Nephron (organoid): ENCODE data around the gene ANTXR2.

Experiments used
- H3K27ac Mint-ChIP-seq, 3 experiments: 2 replicates each; pipeline ENCODE4 v1.8.0; 2020; ENCODE audit warnings: mixed read lengths in 3 of 3, mild to moderate bottlenecking in 2 of 3, moderate library complexity in 1 of 3
- H3K27me3 Mint-ChIP-seq: 2 replicates; pipeline ENCODE4 v1.8.0; 2021; ENCODE audit warnings: low read depth, mild to moderate bottlenecking, moderate library complexity, mixed read lengths
- H3K36me3 Mint-ChIP-seq: 2 replicates; pipeline ENCODE4 v1.8.0; 2020; ENCODE audit warnings: low read depth, mixed read lengths
- H3K4me1 Mint-ChIP-seq: 2 replicates; pipeline ENCODE4 v1.8.0; 2020; ENCODE audit warnings: mixed read lengths
- H3K4me3 Mint-ChIP-seq, 3 experiments: 2 replicates each; pipeline ENCODE4 v1.8.0; 2020; ENCODE audit warnings: mild to moderate bottlenecking in 3 of 3, mixed read lengths in 3 of 3, moderate library complexity in 2 of 3
- H3K9me3 Mint-ChIP-seq: 2 replicates; pipeline ENCODE4 v1.8.0; 2020; ENCODE audit warnings: mixed read lengths
- TF ChIP-seq, protein P1 (sequence below), 3 experiments: fragments of 200-600 bp; sonication (generic); IDR thresholded peaks; one replicate each; pipeline ENCODE4 v1.5.0; 2021; ENCODE audit warnings: antibody characterized with exemption in 3 of 3; ENCODE audit not compliant: unreplicated experiment in 3 of 3

The ANTXR2 gene

DNA sequence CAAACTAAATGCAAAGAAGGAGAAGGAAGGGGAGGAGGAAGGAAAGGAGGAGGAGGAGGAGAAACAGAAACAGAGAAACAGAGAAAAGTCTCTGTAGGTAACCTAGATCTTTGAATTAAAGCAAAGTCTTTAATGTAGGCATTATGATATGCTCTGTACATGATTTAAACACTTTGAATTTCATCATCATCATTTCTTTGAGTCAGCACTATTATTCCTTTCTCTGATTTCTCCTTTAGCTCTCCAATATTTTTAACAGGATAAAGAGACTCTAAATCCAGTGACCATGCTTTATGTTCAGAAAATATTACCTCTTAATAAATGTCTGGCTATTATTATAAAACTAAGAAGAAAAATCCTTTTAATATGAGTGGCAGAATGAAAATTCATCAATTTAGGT is 124.3 kb downstream of the ANTXR2 start:
- no peaks in the 10 kb centered on the region for H3K4me1 Mint-ChIP-seq
- H3K27me3 Mint-ChIP-seq: no peaks in the 10 kb centered on the region
- no peaks in the 10 kb centered on the region for H3K9me3 Mint-ChIP-seq
- no peaks in the 10 kb centered on the region for H3K36me3 Mint-ChIP-seq
- H3K27ac Mint-ChIP-seq: no peak overlapping the region
- TF ChIP-seq, protein P1, sequence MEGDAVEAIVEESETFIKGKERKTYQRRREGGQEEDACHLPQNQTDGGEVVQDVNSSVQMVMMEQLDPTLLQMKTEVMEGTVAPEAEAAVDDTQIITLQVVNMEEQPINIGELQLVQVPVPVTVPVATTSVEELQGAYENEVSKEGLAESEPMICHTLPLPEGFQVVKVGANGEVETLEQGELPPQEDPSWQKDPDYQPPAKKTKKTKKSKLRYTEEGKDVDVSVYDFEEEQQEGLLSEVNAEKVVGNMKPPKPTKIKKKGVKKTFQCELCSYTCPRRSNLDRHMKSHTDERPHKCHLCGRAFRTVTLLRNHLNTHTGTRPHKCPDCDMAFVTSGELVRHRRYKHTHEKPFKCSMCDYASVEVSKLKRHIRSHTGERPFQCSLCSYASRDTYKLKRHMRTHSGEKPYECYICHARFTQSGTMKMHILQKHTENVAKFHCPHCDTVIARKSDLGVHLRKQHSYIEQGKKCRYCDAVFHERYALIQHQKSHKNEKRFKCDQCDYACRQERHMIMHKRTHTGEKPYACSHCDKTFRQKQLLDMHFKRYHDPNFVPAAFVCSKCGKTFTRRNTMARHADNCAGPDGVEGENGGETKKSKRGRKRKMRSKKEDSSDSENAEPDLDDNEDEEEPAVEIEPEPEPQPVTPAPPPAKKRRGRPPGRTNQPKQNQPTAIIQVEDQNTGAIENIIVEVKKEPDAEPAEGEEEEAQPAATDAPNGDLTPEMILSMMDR (IDR thresholded peaks at IDR 0.05; ENCODE audit: unreplicated experiment in 3 of 3): no peak
- H3K4me3 Mint-ChIP-seq: no peak overlapping the region

DNA sequence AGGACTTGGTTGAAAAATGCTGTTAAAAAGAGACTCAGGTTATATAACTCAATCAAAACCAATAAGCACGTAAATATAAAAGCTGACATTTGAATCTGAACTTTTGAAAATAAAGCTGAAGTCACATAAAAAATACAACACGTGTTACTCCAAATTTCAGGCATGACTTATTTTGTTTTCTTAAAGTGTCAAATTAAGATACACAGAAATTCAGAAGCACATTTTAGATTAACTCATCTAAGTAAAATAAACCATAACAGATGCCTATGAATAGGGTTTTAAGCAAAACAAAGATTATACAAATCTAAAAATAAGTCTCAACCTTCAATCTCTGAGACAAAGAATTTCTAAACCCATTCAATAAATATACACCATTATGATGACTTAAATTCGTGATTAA is 124.8 kb downstream of the ANTXR2 start:
- H3K27me3 Mint-ChIP-seq: no peaks in the 10 kb centered on the region
- no peaks in the 10 kb centered on the region for H3K36me3 Mint-ChIP-seq
- no peak overlapping the region for H3K27ac Mint-ChIP-seq
- no peak overlapping the region for H3K4me3 Mint-ChIP-seq
- no peaks in the 10 kb centered on the region for H3K4me1 Mint-ChIP-seq
- H3K9me3 Mint-ChIP-seq: no peaks in the 10 kb centered on the region
- TF ChIP-seq, protein P1 (IDR thresholded peaks at IDR 0.05; ENCODE audit: unreplicated experiment in 3 of 3): no peak

DNA sequence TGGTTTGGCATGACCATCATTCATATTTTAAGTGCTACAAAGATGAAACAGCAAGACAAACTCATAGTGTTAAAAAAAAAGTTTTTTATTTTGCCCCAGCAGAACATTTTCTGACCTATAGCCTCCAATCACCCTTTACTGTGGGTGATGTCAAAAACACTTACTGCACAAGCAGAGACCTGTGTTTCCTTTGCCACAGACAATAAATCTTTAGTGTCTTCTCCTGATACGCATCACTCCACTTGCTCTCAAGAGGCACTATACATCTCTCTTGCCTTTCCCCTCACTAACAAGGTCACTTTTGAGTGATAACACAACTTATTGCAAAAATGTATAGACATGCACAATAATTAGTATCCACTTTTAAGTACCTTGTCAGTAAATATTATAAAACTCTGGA is 125.6 kb downstream of the ANTXR2 start:
- no peaks in the 10 kb centered on the region for H3K4me1 Mint-ChIP-seq
- no peak overlapping the region for H3K27ac Mint-ChIP-seq
- no peaks in the 10 kb centered on the region for H3K27me3 Mint-ChIP-seq
- H3K9me3 Mint-ChIP-seq: no peaks in the 10 kb centered on the region
- H3K4me3 Mint-ChIP-seq: no peak overlapping the region
- TF ChIP-seq, protein P1 (IDR thresholded peaks at IDR 0.05; ENCODE audit: unreplicated experiment in 3 of 3): no peak
- H3K36me3 Mint-ChIP-seq: no peaks in the 10 kb centered on the region

DNA sequence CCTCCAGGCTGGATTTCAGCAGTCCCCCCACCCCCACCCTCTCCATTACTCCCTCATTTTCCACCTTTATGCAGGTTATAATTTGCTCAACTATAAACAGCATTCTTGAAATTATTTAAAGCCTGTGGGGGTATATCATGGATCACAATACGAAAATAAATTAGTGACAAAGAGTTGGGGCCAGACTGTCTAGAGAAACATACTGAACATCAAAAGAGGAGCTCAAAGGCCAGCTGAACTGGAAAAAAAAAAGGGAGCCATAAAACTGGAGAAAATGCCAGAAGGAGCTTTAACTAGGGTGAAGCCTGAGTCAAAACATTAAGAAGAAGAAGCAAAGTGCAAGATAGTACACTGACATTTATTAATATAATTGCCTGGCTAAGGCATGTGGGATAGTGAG is 137.8 kb downstream of the ANTXR2 start:
- TF ChIP-seq, protein P1 (IDR thresholded peaks at IDR 0.05; ENCODE audit: unreplicated experiment in 3 of 3): no peak
- peaks cover 19% of the 10 kb centered on the region for H3K4me1 Mint-ChIP-seq

DNA sequence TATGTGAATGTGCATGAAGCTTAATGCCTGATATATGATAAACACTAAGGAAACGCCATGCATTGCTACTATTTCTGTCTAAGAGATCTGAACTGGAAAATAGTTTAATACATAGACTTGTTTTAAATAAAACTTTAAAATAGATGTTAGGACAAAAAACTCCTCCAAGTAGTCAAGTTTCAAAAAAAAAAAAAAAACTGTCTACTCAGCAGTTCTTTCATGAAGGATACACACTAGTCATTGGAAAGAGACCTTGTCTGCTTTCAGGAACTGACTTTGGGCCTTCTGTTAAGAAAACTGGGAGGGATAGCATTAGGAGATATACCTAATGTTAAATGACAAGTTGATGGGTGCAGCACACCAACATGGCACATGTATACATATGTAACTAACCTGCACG is 138.4 kb downstream of the ANTXR2 start:
- Mint-ChIP-seq H3K4me1 (peaks cover 19% of the 10 kb centered on the region), H3K4me3 (no peak overlapping the region), H3K27me3 (no peaks in the 10 kb centered on the region), H3K27ac (peak overlapping the region in 1 of 3 experiments; percentile 81), H3K36me3 (peaks cover 3% of the 10 kb centered on the region), H3K9me3 (no peaks in the 10 kb centered on the region)
- TF ChIP-seq, protein P1 (IDR thresholded peaks at IDR 0.05; ENCODE audit: unreplicated experiment in 3 of 3): no peak

More for the DNA sequence above, 137.8 kb downstream of the ANTXR2 start:
- Mint-ChIP-seq H3K36me3 (peaks cover 3% of the 10 kb centered on the region), H3K4me3 (no peak overlapping the region), H3K27me3 (no peaks in the 10 kb centered on the region), H3K27ac (peak overlapping the region; percentile 47 to 81 (median 81)), H3K9me3 (no peaks in the 10 kb centered on the region)

DNA sequence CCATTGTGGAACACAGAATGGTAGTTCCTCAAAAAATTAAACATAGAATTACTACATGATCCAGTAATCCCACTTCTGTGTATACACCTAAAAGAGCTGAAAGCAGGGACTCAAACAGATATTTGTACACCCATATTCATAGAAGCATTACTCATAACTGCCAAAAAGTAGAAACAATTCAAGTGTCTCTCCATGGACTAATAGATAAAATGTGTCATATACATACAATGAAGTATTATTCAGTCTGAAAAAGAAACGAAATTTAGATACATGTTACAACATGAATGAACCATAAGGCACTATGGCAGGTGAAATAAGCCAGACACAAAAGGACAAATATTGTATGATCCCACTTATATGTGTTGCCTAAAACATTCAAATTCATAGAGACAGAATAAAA is 145.1 kb downstream of the ANTXR2 start:
- Mint-ChIP-seq H3K27me3 (no peaks in the 10 kb centered on the region), H3K4me3 (no peak overlapping the region), H3K36me3 (no peaks in the 10 kb centered on the region), H3K9me3 (no peaks in the 10 kb centered on the region), H3K27ac (no peak overlapping the region), H3K4me1 (peaks cover 5% of the 10 kb centered on the region)
- TF ChIP-seq, protein P1 (IDR thresholded peaks at IDR 0.05; ENCODE audit: unreplicated experiment in 3 of 3): no peak
